Measurements from ENCODE around the gene CTSS.

DNA sequence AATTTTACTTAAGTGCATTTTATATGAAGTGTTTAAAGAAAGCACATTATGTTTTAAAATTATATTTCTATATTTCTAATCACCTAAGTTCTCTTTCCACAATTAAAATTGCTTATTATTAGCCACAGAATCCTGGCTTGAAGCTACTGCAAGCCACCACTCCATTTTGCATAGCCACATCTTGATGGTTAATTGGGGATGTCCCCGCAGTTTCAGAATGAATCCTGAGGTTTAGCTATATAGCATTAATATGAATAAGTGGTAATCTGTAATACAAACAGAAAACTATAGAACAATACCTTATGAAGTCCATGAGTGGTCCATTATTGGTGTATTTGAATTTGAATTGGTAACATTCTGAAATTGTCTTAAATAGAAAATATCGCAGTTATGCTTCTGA is 57.0 kb downstream of the CTSS start:
- TF ChIP-seq YY1 (IDR thresholded peaks at IDR 0.05; ENCODE audit: insufficient read depth, insufficient read length) (no peak), ZNF274 (IDR thresholded peaks at IDR 0.05; ENCODE audit: low read depth, low read length) (no peak), SUZ12 (IDR thresholded peaks at IDR 0.05; ENCODE audit: extremely low read depth, insufficient read depth, insufficient read length) (no peak)

Measured in NT2/D1 (cell line).